ENCODE results near the gene PPTC7.
A peak's percentile ranks its signal among the peaks of the same experiment; 100 is the strongest.
"Not testable (repeated sequence)": the region's sequence is repeated elsewhere in the genome, so short reads cannot be mapped to it uniquely, and the experiment has no call there.

Gene PPTC7

GRCh38 chr12:110532644-110533043 lies 50.5 kb downstream of the PPTC7 start:
- DNase-seq: no peak

- DNase-seq: peak; percentile 60
Observed at GRCh38 chr12:110531741-110532333, 51.3 kb downstream of the PPTC7 start.

- no peak for DNase-seq
Observed at GRCh38 chr12:110530511-110530910, 52.6 kb downstream of the PPTC7 start.

GRCh38 chr12:110528277-110528839 lies 54.8 kb downstream of the PPTC7 start:
- no peak for DNase-seq

- not testable (repeated sequence) for DNase-seq
Observed at GRCh38 chr12:110520876-110521712, 62.0 kb downstream of the PPTC7 start.

- not testable (repeated sequence) for DNase-seq
Observed at GRCh38 chr12:110518014-110518413, 65.1 kb downstream of the PPTC7 start.

GRCh38 chr12:110516995-110517394 lies 66.1 kb downstream of the PPTC7 start:
- no peak for DNase-seq

GRCh38 chr12:110514363-110514762 lies 68.8 kb downstream of the PPTC7 start:
- DNase-seq: no peak

GRCh38 chr12:110513842-110514241 lies 69.3 kb downstream of the PPTC7 start:
- no peak for DNase-seq

GRCh38 chr12:110508071-110508586 lies 75.0 kb downstream of the PPTC7 start:
- no peak for DNase-seq

GRCh38 chr12:110505332-110505731 lies 77.8 kb downstream of the PPTC7 start:
- no peak for DNase-seq

- no peak for DNase-seq
Observed at GRCh38 chr12:110503432-110503831, 79.7 kb downstream of the PPTC7 start.

- peak; percentile 99 for DNase-seq
Observed at GRCh38 chr12:110501752-110502738, 81.1 kb downstream of the PPTC7 start, which contains the start of the genes RAD9B and VPS29. Gene RAD9B (plus strand): TSS chr12:110502331. CDS start chr12:110502338, 7 bp downstream. Gene VPS29 (minus strand): TSS chr12:110502111. CDS start chr12:110502051, 60 bp downstream.

GRCh38 chr12:110501399-110501751 lies 81.7 kb downstream of the PPTC7 start:
- peak; percentile 44 for DNase-seq

GRCh38 chr12:110498984-110499706 lies 84.0 kb downstream of the PPTC7 start:
- DNase-seq: peak; percentile 54

All from fibroblast of skin of scalp (primary cell).